ENCODE results near the gene CNGA2. TPM values are rescaled to one million over a fixed set of nuclear protein-coding genes. Genes with fewer than 3 reads are reported as not detected.

The CNGA2 gene
- polyA plus RNA-seq, 4 donors, result not detected

GRCh38 chrX:151736685-151737084, 2.1 kb downstream of the CNGA2 start:
- H3K4me1 ChIP-seq (ENCODE audit: control insufficient read depth in 3 of 3, insufficient read depth in 2 of 3, low read depth in 1 of 3, low read length in 2 of 3), result no peaks in the 10 kb centered on the region
- H3K9me3 ChIP-seq (ENCODE audit: control insufficient read depth in 2 of 2, insufficient read depth in 1 of 2, low read depth in 1 of 2, low read length in 1 of 2), result no peaks in the 10 kb centered on the region
- DNase-seq (no peak), FAIRE-seq (no peak)
- no peaks in the 10 kb centered on the region for H3K36me3 ChIP-seq (ENCODE audit: control insufficient read depth in 3 of 3, insufficient read depth in 2 of 3, low read depth in 1 of 3, low read length in 3 of 3)
- no peaks in the 10 kb centered on the region for H3K27me3 ChIP-seq (ENCODE audit: control insufficient read depth in 3 of 3, insufficient read depth in 3 of 3, low read length in 3 of 3)
- no peak overlapping the region for H3K27ac ChIP-seq (ENCODE audit: low read depth in 1 of 3, low read length in 2 of 3)
- WGBS, 3 donors, result 56 to 85% (median 67%) methylated on average over 6 of the region's 6 CpGs
- no peak overlapping the region for H3K4me3 ChIP-seq (ENCODE audit: low read depth in 1 of 3, low read length in 3 of 3)

GRCh38 chrX:151737494-151737893, 2.9 kb downstream of the CNGA2 start:
- H3K4me1 ChIP-seq (ENCODE audit: control insufficient read depth in 3 of 3, insufficient read depth in 2 of 3, low read depth in 1 of 3, low read length in 2 of 3), result no peaks in the 10 kb centered on the region
- no peaks in the 10 kb centered on the region for H3K27me3 ChIP-seq (ENCODE audit: control insufficient read depth in 3 of 3, insufficient read depth in 3 of 3, low read length in 3 of 3)
- FAIRE-seq (no peak), DNase-seq (no peak)
- no peaks in the 10 kb centered on the region for H3K36me3 ChIP-seq (ENCODE audit: control insufficient read depth in 3 of 3, insufficient read depth in 2 of 3, low read depth in 1 of 3, low read length in 3 of 3)
- no peaks in the 10 kb centered on the region for H3K9me3 ChIP-seq (ENCODE audit: control insufficient read depth in 2 of 2, insufficient read depth in 1 of 2, low read depth in 1 of 2, low read length in 1 of 2)
- no peak overlapping the region for H3K4me3 ChIP-seq (ENCODE audit: low read depth in 1 of 3, low read length in 3 of 3)
- 56 to 65% (median 57%) methylated on average over 4 to 5 of the region's 5 CpGs for WGBS, 3 donors
- H3K27ac ChIP-seq (ENCODE audit: low read depth in 1 of 3, low read length in 2 of 3), result no peak overlapping the region

- no peak for DNase-seq
- Histone ChIP-seq H3K9me3 (ENCODE audit: control insufficient read depth in 2 of 2, insufficient read depth in 1 of 2, low read depth in 1 of 2, low read length in 1 of 2) (no peaks in the 10 kb centered on the region), H3K4me3 (ENCODE audit: low read depth in 1 of 3, low read length in 3 of 3) (no peak overlapping the region), H3K4me1 (ENCODE audit: control insufficient read depth in 3 of 3, insufficient read depth in 2 of 3, low read depth in 1 of 3, low read length in 2 of 3) (no peaks in the 10 kb centered on the region), H3K27ac (ENCODE audit: low read depth in 1 of 3, low read length in 2 of 3) (no peak overlapping the region), H3K27me3 (ENCODE audit: control insufficient read depth in 3 of 3, insufficient read depth in 3 of 3, low read length in 3 of 3) (no peaks in the 10 kb centered on the region), H3K36me3 (ENCODE audit: control insufficient read depth in 3 of 3, insufficient read depth in 2 of 3, low read depth in 1 of 3, low read length in 3 of 3) (no peaks in the 10 kb centered on the region)
- no peak for FAIRE-seq
- 70 to 80% (median 80%) methylated on average over 6 to 7 of the region's 7 CpGs for WGBS, 3 donors
These were observed 4.2 kb downstream of the CNGA2 start for GRCh38 chrX:151738751-151739150.

GRCh38 chrX:151741606-151742005, 7.1 kb downstream of the CNGA2 start:
- H3K27me3 ChIP-seq (ENCODE audit: control insufficient read depth in 3 of 3, insufficient read depth in 3 of 3, low read length in 3 of 3), result no peaks in the 10 kb centered on the region
- no peak overlapping the region for H3K27ac ChIP-seq (ENCODE audit: low read depth in 1 of 3, low read length in 2 of 3)
- no peaks in the 10 kb centered on the region for H3K36me3 ChIP-seq (ENCODE audit: control insufficient read depth in 3 of 3, insufficient read depth in 2 of 3, low read depth in 1 of 3, low read length in 3 of 3)
- H3K9me3 ChIP-seq (ENCODE audit: control insufficient read depth in 2 of 2, insufficient read depth in 1 of 2, low read depth in 1 of 2, low read length in 1 of 2), result no peaks in the 10 kb centered on the region
- H3K4me3 ChIP-seq (ENCODE audit: low read depth in 1 of 3, low read length in 3 of 3), result no peak overlapping the region
- DNase-seq (no peak), FAIRE-seq (no peak)
- H3K4me1 ChIP-seq (ENCODE audit: control insufficient read depth in 3 of 3, insufficient read depth in 2 of 3, low read depth in 1 of 3, low read length in 2 of 3), result no peaks in the 10 kb centered on the region
- WGBS, 3 donors, result 62 to 75% (median 68%) methylated on average over 3 to 4 of the region's 4 CpGs

GRCh38 chrX:151742311-151742710, 7.8 kb downstream of the CNGA2 start:
- 81 to 89% (median 83%) methylated on average over 5 of the region's 5 CpGs for WGBS, 3 donors
- H3K27ac ChIP-seq (ENCODE audit: low read depth in 1 of 3, low read length in 2 of 3), result no peak overlapping the region
- DNase-seq, result no peak

GRCh38 chrX:151743651-151744470, 9.3 kb downstream of the CNGA2 start:
- Histone ChIP-seq H3K4me3 (ENCODE audit: low read depth in 1 of 3, low read length in 3 of 3) (no peak overlapping the region), H3K36me3 (ENCODE audit: control insufficient read depth in 3 of 3, insufficient read depth in 2 of 3, low read depth in 1 of 3, low read length in 3 of 3) (no peaks in the 10 kb centered on the region), H3K27ac (ENCODE audit: low read depth in 1 of 3, low read length in 2 of 3) (no peak overlapping the region), H3K27me3 (ENCODE audit: control insufficient read depth in 3 of 3, insufficient read depth in 3 of 3, low read length in 3 of 3) (no peaks in the 10 kb centered on the region), H3K4me1 (ENCODE audit: control insufficient read depth in 3 of 3, insufficient read depth in 2 of 3, low read depth in 1 of 3, low read length in 2 of 3) (no peaks in the 10 kb centered on the region), H3K9me3 (ENCODE audit: control insufficient read depth in 2 of 2, insufficient read depth in 1 of 2, low read depth in 1 of 2, low read length in 1 of 2) (no peaks in the 10 kb centered on the region)
- FAIRE-seq (no peak), DNase-seq (no peak)
- 91 to 95% (median 92%) methylated on average over 20 to 21 of the region's 21 CpGs for WGBS, 3 donors

More at GRCh38 chrX:151742311-151742710, 7.8 kb downstream of the CNGA2 start:
- no peaks in the 10 kb centered on the region for H3K36me3 ChIP-seq (ENCODE audit: control insufficient read depth in 3 of 3, insufficient read depth in 2 of 3, low read depth in 1 of 3, low read length in 3 of 3)
- H3K4me1 ChIP-seq (ENCODE audit: control insufficient read depth in 3 of 3, insufficient read depth in 2 of 3, low read depth in 1 of 3, low read length in 2 of 3), result no peaks in the 10 kb centered on the region
- no peaks in the 10 kb centered on the region for H3K9me3 ChIP-seq (ENCODE audit: control insufficient read depth in 2 of 2, insufficient read depth in 1 of 2, low read depth in 1 of 2, low read length in 1 of 2)
- FAIRE-seq, result no peak
- no peaks in the 10 kb centered on the region for H3K27me3 ChIP-seq (ENCODE audit: control insufficient read depth in 3 of 3, insufficient read depth in 3 of 3, low read length in 3 of 3)
- no peak overlapping the region for H3K4me3 ChIP-seq (ENCODE audit: low read depth in 1 of 3, low read length in 3 of 3)

- H3K27me3 ChIP-seq (ENCODE audit: control insufficient read depth in 3 of 3, insufficient read depth in 3 of 3, low read length in 3 of 3), result no peaks in the 10 kb centered on the region
- no peak for DNase-seq
- H3K9me3 ChIP-seq (ENCODE audit: control insufficient read depth in 2 of 2, insufficient read depth in 1 of 2, low read depth in 1 of 2, low read length in 1 of 2), result no peaks in the 10 kb centered on the region
- FAIRE-seq, result no peak
- 72 to 83% (median 72%) methylated on average over 6 of the region's 6 CpGs for WGBS, 3 donors
- no peak overlapping the region for H3K4me3 ChIP-seq (ENCODE audit: low read depth in 1 of 3, low read length in 3 of 3)
- no peaks in the 10 kb centered on the region for H3K36me3 ChIP-seq (ENCODE audit: control insufficient read depth in 3 of 3, insufficient read depth in 2 of 3, low read depth in 1 of 3, low read length in 3 of 3)
- no peak overlapping the region for H3K27ac ChIP-seq (ENCODE audit: low read depth in 1 of 3, low read length in 2 of 3)
- H3K4me1 ChIP-seq (ENCODE audit: control insufficient read depth in 3 of 3, insufficient read depth in 2 of 3, low read depth in 1 of 3, low read length in 2 of 3), result no peaks in the 10 kb centered on the region
These were observed 11.1 kb downstream of the CNGA2 start for GRCh38 chrX:151745651-151746050.

GRCh38 chrX:151746502-151746901, 12.0 kb downstream of the CNGA2 start:
- Histone ChIP-seq H3K4me1 (ENCODE audit: control insufficient read depth in 3 of 3, insufficient read depth in 2 of 3, low read depth in 1 of 3, low read length in 2 of 3) (no peaks in the 10 kb centered on the region), H3K36me3 (ENCODE audit: control insufficient read depth in 3 of 3, insufficient read depth in 2 of 3, low read depth in 1 of 3, low read length in 3 of 3) (no peaks in the 10 kb centered on the region), H3K27me3 (ENCODE audit: control insufficient read depth in 3 of 3, insufficient read depth in 3 of 3, low read length in 3 of 3) (no peaks in the 10 kb centered on the region), H3K27ac (ENCODE audit: low read depth in 1 of 3, low read length in 2 of 3) (no peak overlapping the region), H3K9me3 (ENCODE audit: control insufficient read depth in 2 of 2, insufficient read depth in 1 of 2, low read depth in 1 of 2, low read length in 1 of 2) (no peaks in the 10 kb centered on the region), H3K4me3 (ENCODE audit: low read depth in 1 of 3, low read length in 3 of 3) (no peak overlapping the region)
- WGBS, 3 donors, result 32 to 69% (median 46%) methylated on average over 2 of the region's 2 CpGs
- DNase-seq (no peak), FAIRE-seq (no peak)

- WGBS, 3 donors, result 80 to 91% (median 84%) methylated on average over 5 of the region's 5 CpGs
- H3K27me3 ChIP-seq (ENCODE audit: control insufficient read depth in 3 of 3, insufficient read depth in 3 of 3, low read length in 3 of 3), result no peaks in the 10 kb centered on the region
- no peaks in the 10 kb centered on the region for H3K9me3 ChIP-seq (ENCODE audit: control insufficient read depth in 2 of 2, insufficient read depth in 1 of 2, low read depth in 1 of 2, low read length in 1 of 2)
- H3K4me3 ChIP-seq (ENCODE audit: low read depth in 1 of 3, low read length in 3 of 3), result no peak overlapping the region
- H3K4me1 ChIP-seq (ENCODE audit: control insufficient read depth in 3 of 3, insufficient read depth in 2 of 3, low read depth in 1 of 3, low read length in 2 of 3), result no peaks in the 10 kb centered on the region
- no peak for FAIRE-seq
- DNase-seq, result no peak
- no peak overlapping the region for H3K27ac ChIP-seq (ENCODE audit: low read depth in 1 of 3, low read length in 2 of 3)
- no peaks in the 10 kb centered on the region for H3K36me3 ChIP-seq (ENCODE audit: control insufficient read depth in 3 of 3, insufficient read depth in 2 of 3, low read depth in 1 of 3, low read length in 3 of 3)
These were observed 16.0 kb downstream of the CNGA2 start for GRCh38 chrX:151750511-151750910.
